GM21619 (cell line): Measurements from ENCODE around the gene KY.
"Not testable (repeated sequence)": the region's sequence is repeated elsewhere in the genome, so short reads cannot be mapped to it uniquely, and the experiment has no call there.

Source experiments
- ATAC-seq: cut with Tn5 transposase; IDR thresholded peaks from one replicate; pipeline ENCODE4 v1.9.1; 2021; ENCODE audit not compliant: unreplicated experiment

Gene KY

GRCh38 chr3:134603956-134604355, 46.9 kb downstream of the KY start:
- no peak for ATAC-seq

DNA sequence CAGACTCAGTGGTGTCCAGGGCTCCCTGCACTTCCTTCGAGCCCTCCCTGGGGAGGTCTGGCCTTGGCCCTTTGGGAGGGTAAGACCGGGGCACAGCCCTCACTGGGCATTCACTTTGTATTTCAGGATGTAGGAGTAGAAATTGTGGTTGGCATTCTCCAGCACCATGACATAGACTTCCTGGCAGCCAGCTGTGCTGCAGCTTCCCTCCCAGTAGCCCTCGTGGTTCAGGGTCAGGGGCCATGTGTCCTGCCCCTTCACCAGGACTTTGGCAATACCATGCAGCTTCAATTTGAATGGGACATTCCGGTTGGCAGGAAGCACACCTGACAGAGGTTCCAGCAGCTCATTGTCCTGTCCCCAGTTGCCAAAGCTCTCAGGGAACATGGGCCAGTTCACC, 47.3 kb downstream of the KY start:
- ATAC-seq = no peak

DNA sequence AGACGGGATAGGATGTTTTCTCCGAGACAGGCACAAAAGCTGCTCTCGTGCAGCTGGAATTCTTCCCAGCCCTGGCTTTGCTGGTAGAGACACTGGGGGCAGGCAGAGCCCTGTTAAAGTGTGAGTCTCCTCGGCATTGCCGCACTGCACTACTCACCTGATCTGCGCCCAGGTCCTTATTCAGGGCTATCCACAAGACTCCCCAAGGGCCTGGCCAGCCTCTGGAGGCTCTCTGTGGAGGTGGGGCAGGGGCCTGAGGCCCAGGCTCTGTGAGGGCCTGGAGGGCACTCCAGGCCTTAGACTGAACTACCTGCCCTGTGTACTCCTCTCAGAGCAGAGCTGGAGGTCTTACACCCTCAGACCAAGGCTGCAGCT, 48.4 kb downstream of the KY start:
- ATAC-seq = no peak

DNA sequence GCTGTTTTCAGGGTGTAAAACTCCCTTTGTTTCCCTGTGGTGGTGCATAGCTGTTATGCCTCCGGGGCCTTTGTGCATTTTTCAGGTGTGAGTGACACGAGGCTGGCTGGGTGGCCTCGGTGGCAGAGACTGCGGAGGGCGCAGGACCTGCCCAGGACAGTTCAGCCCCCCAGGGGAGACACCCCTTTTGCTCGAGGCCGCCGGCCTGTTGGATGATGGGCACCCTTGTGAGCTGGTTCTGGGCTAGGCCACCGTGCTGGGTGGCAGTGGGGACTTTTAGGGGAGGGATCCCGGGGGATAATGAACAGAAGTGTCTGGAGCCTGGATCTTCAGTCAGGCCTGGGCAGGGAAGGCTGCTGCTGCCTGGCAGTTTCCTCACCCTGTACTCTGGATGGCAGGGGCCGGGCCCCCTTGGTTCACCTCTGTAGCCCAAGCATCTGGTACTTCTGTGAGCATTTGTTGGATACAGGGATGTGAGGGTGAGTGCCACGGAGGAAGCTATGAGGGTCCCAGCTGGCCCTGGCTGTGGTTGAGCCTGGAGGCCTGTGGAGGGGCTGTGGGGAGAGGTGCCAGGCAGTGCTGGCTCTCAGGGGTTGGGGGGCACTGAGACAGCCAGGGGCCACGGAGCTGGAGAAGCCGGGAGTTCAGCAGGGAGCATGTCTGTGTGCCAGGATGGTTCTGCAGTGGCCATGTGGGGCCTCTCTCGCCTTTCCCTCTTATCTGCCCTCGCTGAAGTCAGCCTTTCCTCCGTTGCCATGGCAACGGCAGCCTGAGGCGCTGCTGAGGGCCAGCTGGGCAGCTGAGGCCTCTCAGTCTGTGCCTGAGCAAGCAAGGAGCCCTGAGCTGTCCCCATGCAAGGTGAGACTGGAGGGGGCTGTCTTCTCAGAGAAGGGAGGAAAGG, 49.0 kb downstream of the KY start:
- no peak for ATAC-seq

DNA sequence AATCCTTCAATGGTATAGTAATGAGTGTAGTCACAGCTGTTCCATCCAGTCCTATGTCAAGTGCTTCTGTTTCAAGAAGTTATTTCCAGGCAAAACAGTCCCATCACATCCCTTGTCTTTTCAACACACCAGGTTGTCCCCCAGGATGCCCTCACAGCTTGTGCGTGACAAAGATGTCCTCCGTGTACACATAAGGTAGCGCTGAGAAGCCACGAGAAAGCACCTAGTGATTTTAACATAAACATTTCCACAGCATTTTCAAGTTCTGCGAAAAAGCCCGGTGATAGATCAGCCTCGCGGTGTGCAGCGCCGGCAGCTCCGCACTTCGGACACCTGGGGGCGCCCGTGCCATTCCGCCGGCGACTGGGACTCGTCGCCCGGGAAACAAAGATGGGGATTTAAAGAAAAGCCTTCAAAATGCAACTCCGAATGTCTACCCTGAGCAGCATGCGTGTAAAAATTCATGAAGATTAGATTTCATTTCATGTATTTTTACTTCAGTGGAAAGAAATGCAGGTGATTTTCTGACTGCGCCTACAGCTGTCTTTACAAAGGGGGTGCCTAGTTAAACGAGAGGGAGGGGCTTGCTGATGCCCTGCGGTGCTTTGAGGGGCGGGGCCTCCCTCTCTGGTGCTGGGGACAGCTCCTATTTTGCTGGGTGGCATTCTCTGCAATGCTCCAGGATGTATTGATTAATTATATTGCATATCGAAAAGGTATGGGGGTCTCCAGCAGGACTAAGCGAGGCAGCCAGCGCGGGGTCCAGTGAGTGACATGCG, 49.9 kb downstream of the KY start:
- no peak for ATAC-seq

- no peak for ATAC-seq
Observed at GRCh38 chr3:134600206-134600605, 50.6 kb downstream of the KY start.

DNA sequence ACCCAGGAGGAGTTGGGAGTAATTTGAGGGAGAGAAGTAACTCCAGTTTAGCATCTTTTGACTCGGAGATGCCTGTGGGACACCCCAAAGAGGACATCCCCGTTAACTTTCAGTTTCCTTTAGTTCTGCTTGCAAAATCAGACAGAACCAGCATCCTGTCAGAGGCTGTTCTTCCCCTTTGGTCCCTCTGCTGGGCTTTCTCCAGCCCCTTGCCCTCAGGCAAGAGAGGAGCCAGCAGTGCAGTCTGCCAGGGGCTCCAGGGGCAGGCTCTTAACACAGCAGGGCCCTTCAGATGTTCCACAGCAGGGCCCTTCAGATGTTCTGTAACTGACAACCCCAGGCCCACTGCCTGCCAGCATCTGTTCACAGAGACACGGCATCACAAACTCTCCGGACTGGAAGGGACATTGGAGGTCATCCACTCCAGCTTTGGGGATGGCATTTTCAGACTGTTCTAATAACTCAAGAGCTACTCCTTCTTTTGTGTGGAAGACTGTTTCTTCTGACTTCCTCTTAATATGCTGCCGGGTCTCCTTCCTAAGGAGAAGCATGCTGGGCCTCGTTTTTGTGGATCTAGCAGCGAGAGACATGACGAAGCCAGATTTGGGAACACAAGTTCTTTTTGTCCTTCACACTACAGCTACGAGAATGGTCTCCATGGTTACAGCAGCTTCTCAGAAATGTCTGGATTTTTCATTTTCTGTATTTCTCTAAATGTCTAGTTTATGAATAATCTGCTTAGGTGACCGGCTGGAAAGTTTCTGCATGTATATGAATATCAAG, 51.9 kb downstream of the KY start:
- no peak for ATAC-seq

DNA sequence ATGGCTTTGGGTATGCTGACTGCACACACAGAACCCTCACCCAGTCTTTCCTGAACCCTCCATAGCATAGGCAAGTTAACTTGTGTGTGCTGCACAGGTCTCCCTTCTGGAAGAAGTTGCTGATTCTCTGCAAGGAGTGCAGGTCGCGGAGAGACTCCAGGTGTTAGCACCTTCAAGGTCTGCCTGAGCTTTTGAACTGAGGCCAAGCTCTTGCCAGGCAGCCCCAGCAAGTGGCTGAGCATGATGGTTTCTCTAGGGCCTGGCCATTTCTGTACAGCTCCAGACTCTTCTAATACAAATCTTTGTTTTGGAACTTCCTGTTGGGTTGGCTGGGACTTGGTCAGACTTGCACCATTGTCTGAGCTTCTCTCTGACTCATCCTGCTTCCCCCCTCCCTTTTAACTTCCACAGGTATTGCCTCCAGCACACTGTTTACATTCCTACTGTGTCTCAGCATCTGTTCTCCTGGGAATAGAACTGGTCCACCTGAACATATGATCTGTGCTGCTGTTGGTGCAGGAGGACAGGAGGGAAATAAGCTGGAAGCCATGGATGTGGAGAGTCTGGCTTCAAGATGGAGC, 53.3 kb downstream of the KY start:
- no peak for ATAC-seq

DNA sequence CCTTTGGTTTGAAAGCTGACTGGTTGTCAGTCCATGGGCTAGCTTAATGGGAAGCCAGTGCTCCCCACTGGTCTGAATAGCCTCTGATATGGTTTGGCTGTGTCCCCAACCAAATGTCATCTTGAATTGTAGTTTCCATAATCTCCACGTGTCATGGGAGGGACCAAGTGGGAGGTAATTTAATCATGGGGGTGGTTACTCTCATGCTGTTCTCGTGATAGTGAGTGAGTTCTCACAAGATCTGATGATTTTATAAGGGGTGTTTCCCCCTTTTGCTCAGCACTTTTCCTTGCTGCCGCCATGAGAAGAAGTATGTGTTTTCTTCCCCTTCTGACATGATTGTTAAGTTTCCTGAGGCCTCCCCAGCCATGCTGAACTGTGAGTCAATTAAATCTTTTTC, 55.8 kb downstream of the KY start:
- ATAC-seq = not testable (repeated sequence)

DNA sequence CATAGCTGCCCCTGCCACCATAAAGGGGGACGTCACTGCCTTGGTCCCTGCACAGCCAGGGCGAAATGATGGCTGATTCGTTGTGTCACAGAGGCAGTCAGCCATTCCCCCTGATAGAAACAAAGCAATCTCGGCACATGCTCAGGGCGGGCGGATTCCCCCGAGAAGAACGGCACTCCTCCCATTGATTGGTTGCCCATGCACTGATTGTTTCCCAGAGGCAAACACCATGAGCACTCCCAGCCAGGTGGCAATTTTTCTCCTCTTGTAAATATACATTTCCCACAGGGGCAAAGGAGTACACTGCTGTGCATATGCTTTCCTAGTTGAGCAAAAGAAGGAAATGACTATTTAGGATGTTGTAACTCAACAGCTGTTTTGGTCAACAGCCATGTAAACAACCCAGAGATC, 56.5 kb downstream of the KY start:
- no peak for ATAC-seq

DNA sequence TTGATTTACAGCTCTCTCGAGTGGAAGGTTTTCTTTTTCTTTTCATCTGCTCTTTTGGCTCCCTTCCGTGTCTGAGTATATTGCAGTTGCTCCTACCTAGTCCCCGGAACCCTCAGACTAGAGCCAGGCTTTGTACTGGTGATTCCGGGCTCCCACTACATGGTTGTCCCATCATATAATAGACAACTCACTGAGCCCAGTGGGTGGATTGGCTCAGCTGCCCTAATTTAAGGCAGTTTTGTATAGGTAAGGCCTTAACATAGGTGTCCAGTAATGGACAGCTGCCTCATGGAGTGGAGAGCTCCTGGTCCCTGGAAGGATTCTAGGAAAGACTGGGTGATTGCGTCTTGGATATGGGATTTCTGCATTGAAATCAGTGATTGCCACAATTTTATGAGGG, 58.0 kb downstream of the KY start:
- no peak for ATAC-seq

- no peak for ATAC-seq
Observed at GRCh38 chr3:134590766-134591165, 60.1 kb downstream of the KY start.

- no peak for ATAC-seq
Observed at GRCh38 chr3:134579141-134579665, 71.6 kb downstream of the KY start.

DNA sequence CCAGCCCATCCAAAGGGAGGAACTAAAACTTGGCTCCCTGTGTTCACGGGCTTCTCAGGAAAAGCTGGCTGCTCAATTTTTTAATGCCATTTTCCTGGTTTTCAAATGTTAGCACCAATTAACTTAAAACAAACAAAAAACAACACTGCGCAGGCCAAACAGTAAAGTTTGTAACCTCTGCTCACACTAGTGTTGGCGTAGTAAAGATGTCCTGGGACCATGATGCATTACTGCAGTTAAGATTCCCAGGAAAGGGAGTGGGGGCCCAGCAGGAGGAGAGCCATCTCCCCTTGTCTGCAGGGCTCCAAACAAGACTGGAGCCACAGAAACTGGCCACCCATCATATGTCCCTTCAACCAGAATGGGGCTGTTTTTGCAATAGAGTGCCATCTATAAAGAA, 74.0 kb downstream of the KY start:
- no peak for ATAC-seq

DNA sequence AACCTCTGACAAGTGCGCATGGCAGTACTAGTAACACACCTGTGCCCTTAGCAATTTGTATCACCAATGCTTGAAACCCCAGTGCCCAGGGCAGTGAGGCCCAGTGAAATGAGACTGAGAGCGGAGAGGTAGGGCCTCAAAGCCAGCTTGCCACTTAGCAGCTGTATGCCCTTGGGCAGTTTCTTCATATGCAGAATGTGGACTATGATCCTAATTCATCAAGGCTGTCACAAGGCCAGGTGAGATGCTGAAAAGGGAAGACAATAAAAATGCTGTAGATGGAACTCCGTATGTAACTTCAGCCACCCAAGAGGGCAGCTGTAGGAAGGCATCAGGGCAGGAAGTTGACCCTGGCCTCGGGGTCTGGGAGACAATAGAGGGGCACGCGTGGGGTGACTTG, 74.4 kb downstream of the KY start:
- ATAC-seq = no peak

DNA sequence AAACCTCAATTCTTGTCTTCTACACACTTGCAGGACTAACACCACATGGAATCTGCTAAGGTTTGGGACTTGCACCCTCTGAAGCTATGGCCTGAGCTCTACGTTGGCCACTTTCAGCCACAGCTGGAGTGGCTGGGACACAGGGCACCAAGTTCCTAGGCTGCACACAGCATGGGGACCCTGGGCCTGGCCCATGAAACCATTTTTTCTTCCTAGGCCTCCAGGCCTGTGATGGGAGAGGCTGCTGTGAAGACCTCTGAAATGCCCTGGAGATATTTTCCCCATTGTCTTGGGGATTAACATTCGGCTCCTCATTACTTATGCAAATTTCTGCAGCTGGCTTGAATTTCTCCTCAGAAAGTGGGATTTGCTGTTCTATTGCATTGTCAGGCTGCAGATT, 80.9 kb downstream of the KY start:
- ATAC-seq = not testable (repeated sequence)

DNA sequence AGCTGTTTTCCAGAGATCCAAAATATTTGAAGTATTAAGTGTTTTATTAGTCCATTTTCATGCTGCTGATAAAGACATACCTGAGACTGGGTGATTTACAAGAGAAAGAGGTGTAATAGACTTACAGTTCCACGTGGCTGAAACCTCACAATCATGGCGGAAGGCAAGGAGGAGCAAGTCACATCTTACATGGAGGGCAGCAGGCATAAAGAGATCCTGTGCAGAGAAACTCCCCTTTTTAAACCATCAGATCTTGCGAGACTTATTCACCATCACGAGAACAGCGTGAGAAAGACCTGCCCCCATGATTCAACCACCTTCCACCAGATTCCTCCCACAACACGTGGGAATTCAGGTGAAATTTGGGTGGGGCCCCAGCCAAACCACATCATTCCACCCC, 82.0 kb downstream of the KY start:
- ATAC-seq = no peak

GRCh38 chr3:134567605-134568004, 83.2 kb downstream of the KY start:
- ATAC-seq = no peak

GRCh38 chr3:134564991-134565390, 85.8 kb downstream of the KY start:
- no peak for ATAC-seq

DNA sequence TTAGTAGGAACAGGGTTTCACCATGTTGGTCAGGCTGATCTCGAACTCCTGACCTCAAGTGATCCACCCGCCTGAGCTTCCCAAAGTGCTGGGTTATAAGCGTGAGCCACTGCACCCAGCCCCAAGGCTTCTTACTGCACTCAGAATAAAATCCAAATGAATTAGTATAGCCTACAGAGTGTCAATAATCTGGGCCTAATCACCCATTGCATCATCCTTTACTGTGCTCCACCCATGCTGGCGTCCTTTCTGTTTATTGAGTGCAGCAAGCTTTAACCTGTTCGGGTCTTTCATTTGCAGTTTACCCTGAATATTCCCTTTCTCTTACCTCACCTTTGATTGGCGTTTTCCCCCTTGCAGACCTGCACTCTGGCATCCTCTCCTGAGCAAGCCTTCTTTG, 87.2 kb downstream of the KY start:
- ATAC-seq = no peak

- ATAC-seq = no peak
Observed at GRCh38 chr3:134562055-134562454, 88.8 kb downstream of the KY start.
